NCI-H345 treated with DMSO at 0.1 percent for 48 hours (cell line): ENCODE results near the gene ENOPH1.
"Not testable (repeated sequence)": the region's sequence is repeated elsewhere in the genome, so short reads cannot be mapped to it uniquely, and the experiment has no call there.

Source experiments
- DNase-seq: peaks from one replicate; lab custom pipeline; 2025; ENCODE audit not compliant: unreplicated experiment; lab: John Stamatoyannopoulos, UW

Gene ENOPH1

GRCh38 chr4:82467471-82467870, 37.1 kb downstream of the ENOPH1 start:
- peak; percentile 34 for DNase-seq

GRCh38 chr4:82469791-82470345, 39.5 kb downstream of the ENOPH1 start:
- DNase-seq: no peak

GRCh38 chr4:82473080-82473479, 42.7 kb downstream of the ENOPH1 start:
- DNase-seq: not testable (repeated sequence)

GRCh38 chr4:82473621-82474164, 43.3 kb downstream of the ENOPH1 start:
- no peak for DNase-seq

- not testable (repeated sequence) for DNase-seq
These were observed 45.5 kb downstream of the ENOPH1 start for GRCh38 chr4:82475931-82476330.

GRCh38 chr4:82477469-82477868, 47.1 kb downstream of the ENOPH1 start:
- not testable (repeated sequence) for DNase-seq

GRCh38 chr4:82479562-82479961, 49.2 kb downstream of the ENOPH1 start:
- DNase-seq: no peak

- DNase-seq: no peak
These were observed 50.5 kb downstream of the ENOPH1 start for GRCh38 chr4:82480771-82481505.

- no peak for DNase-seq
These were observed 51.1 kb downstream of the ENOPH1 start for GRCh38 chr4:82481506-82481840.

GRCh38 chr4:82482387-82482786, 52.0 kb downstream of the ENOPH1 start:
- no peak for DNase-seq

GRCh38 chr4:82484996-82485783, 54.8 kb downstream of the ENOPH1 start:
- no peak for DNase-seq

GRCh38 chr4:82489076-82489475, 58.7 kb downstream of the ENOPH1 start:
- no peak for DNase-seq

- DNase-seq: no peak
These were observed 59.6 kb downstream of the ENOPH1 start for GRCh38 chr4:82489987-82490386.

GRCh38 chr4:82491251-82491960, 61.0 kb downstream of the ENOPH1 start:
- no peak for DNase-seq

GRCh38 chr4:82493721-82494425, 63.5 kb downstream of the ENOPH1 start:
- no peak for DNase-seq

GRCh38 chr4:82495666-82496065, 65.3 kb downstream of the ENOPH1 start:
- DNase-seq: no peak

- no peak for DNase-seq
These were observed 66.0 kb downstream of the ENOPH1 start for GRCh38 chr4:82496349-82496748.

- peak; percentile 46 for DNase-seq
These were observed 69.5 kb downstream of the ENOPH1 start for GRCh38 chr4:82499738-82500434.

- DNase-seq: peak; percentile 91
These were observed 70.2 kb downstream of the ENOPH1 start for GRCh38 chr4:82500435-82501153.

- peak; percentile 72 for DNase-seq
These were observed 70.7 kb downstream of the ENOPH1 start for GRCh38 chr4:82501154-82501442.
